ENCODE measurements around the gene HDAC4.

The HDAC4 gene

DNA sequence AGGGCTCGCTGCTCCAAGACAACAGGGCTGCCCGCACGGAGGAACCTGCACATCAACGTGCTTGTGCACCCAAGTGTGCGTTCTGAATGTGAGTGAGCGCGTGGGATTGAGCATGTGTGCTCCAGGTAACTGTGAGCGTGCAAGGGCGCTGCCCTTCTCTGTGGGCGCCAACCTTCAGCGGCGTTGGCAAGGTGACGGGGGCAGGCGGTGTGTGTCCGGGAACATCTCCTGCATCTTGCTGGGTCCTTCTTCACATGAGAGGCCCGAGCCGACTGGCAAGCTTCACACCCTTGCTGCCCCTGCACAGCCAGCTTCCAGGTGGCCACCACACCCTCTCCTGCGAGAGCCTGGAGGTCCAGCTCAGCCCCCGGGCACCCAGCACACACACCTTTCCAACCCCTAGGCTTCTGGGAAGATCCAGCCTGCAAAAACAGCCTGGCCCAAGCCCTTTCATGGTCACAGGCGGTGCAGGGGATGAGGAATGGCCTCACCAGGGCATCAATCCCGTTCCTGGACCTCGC lies 220.9 kb downstream of the HDAC4 start:
- TF ChIP-seq, protein P1, sequence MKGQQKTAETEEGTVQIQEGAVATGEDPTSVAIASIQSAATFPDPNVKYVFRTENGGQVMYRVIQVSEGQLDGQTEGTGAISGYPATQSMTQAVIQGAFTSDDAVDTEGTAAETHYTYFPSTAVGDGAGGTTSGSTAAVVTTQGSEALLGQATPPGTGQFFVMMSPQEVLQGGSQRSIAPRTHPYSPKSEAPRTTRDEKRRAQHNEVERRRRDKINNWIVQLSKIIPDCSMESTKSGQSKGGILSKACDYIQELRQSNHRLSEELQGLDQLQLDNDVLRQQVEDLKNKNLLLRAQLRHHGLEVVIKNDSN (IDR thresholded peaks at IDR 0.05): no peak
- TF ChIP-seq RAD21 (IDR thresholded peaks at IDR 0.05; ENCODE audit: low read depth) (no peak), EP300 (IDR thresholded peaks at IDR 0.05; ENCODE audit: borderline replicate concordance) (no peak), TCF12 (IDR thresholded peaks at IDR 0.05; ENCODE audit: low read depth) (no peak), EGR1 (IDR thresholded peaks at IDR 0.05) (no peak), ZBTB7A (IDR thresholded peaks at IDR 0.05; ENCODE audit: low read depth) (no peak), CEBPB (IDR thresholded peaks at IDR 0.05) (no peak)
- TF ChIP-seq, protein P2, sequence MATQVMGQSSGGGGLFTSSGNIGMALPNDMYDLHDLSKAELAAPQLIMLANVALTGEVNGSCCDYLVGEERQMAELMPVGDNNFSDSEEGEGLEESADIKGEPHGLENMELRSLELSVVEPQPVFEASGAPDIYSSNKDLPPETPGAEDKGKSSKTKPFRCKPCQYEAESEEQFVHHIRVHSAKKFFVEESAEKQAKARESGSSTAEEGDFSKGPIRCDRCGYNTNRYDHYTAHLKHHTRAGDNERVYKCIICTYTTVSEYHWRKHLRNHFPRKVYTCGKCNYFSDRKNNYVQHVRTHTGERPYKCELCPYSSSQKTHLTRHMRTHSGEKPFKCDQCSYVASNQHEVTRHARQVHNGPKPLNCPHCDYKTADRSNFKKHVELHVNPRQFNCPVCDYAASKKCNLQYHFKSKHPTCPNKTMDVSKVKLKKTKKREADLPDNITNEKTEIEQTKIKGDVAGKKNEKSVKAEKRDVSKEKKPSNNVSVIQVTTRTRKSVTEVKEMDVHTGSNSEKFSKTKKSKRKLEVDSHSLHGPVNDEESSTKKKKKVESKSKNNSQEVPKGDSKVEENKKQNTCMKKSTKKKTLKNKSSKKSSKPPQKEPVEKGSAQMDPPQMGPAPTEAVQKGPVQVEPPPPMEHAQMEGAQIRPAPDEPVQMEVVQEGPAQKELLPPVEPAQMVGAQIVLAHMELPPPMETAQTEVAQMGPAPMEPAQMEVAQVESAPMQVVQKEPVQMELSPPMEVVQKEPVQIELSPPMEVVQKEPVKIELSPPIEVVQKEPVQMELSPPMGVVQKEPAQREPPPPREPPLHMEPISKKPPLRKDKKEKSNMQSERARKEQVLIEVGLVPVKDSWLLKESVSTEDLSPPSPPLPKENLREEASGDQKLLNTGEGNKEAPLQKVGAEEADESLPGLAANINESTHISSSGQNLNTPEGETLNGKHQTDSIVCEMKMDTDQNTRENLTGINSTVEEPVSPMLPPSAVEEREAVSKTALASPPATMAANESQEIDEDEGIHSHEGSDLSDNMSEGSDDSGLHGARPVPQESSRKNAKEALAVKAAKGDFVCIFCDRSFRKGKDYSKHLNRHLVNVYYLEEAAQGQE (IDR thresholded peaks at IDR 0.05; ENCODE audit: low read depth): no peak

DNA sequence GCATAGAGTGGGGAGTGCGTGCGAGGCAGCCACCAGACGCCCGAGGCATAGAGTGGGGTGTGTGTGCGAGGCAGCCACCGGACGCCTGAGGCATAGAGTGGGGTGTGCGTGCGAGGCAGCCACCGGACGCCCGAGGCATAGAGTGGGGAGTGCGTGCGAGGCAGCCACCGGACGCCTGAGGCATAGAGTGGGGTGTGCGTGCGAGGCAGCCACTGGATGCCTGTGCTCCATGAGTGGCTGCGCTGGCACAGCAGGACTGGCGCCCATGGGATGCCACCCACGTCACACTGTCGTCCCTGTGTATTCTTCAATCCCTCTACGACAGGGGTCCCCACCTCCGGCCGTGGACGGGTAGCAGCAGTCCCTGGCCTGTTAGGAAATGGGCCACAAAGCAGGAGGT lies 221.9 kb downstream of the HDAC4 start:
- no peak for TF ChIP-seq FOXM1 (IDR thresholded peaks at IDR 0.05; ENCODE audit: borderline replicate concordance, low read depth)
- TF ChIP-seq NFIC (IDR thresholded peaks at IDR 0.05): no peak
- TF ChIP-seq YY1 (IDR thresholded peaks at IDR 0.05; ENCODE audit: low read depth): no peak
- TF ChIP-seq ZBTB7A (IDR thresholded peaks at IDR 0.05; ENCODE audit: low read depth): no peak
- TF ChIP-seq EP300 (IDR thresholded peaks at IDR 0.05; ENCODE audit: borderline replicate concordance): no peak
- no peak for TF ChIP-seq RAD21 (IDR thresholded peaks at IDR 0.05; ENCODE audit: low read depth)
- no peak for TF ChIP-seq EGR1 (IDR thresholded peaks at IDR 0.05)
- no peak for TF ChIP-seq CREB1 (IDR thresholded peaks at IDR 0.05; ENCODE audit: low read depth)
- TF ChIP-seq TAF1 (IDR thresholded peaks at IDR 0.05; ENCODE audit: low read depth): no peak
- no peak for TF ChIP-seq CEBPB (IDR thresholded peaks at IDR 0.05)
- TF ChIP-seq, protein P3, sequence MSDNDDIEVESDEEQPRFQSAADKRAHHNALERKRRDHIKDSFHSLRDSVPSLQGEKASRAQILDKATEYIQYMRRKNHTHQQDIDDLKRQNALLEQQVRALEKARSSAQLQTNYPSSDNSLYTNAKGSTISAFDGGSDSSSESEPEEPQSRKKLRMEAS (IDR thresholded peaks at IDR 0.05): no peak
- TF ChIP-seq, protein P1 (IDR thresholded peaks at IDR 0.05): no peak
- TF ChIP-seq TEAD4 (IDR thresholded peaks at IDR 0.05): no peak
- TF ChIP-seq, protein P2 (IDR thresholded peaks at IDR 0.05; ENCODE audit: low read depth): no peak
- TF ChIP-seq TCF12 (IDR thresholded peaks at IDR 0.05; ENCODE audit: low read depth): no peak

DNA sequence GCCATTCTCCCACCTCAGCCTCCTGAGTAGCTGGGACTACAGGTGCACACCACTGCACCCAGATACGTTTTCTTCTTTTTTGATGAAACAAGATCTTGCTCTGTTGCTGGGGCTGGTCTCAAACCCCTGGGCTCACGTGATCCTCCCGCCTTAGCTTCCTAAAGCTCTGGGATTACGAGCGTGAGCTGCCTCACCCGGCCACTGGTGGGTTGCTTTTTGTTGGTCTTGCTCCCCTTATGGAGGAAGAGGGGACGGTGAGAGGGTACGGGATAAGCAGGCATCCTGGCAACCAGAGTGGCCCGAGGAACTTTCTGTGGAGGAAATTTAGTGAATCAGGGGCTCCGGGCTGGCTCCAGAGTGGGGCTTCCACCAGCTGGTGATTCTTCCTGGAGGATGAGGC lies 222.3 kb downstream of the HDAC4 start:
- TF ChIP-seq EP300 (IDR thresholded peaks at IDR 0.05; ENCODE audit: borderline replicate concordance) (no peak), FOXM1 (IDR thresholded peaks at IDR 0.05; ENCODE audit: borderline replicate concordance, low read depth) (no peak), TCF12 (IDR thresholded peaks at IDR 0.05; ENCODE audit: low read depth) (no peak), EGR1 (IDR thresholded peaks at IDR 0.05) (no peak), CEBPB (IDR thresholded peaks at IDR 0.05) (no peak), NFIC (IDR thresholded peaks at IDR 0.05) (no peak), RAD21 (IDR thresholded peaks at IDR 0.05; ENCODE audit: low read depth) (no peak), TAF1 (IDR thresholded peaks at IDR 0.05; ENCODE audit: low read depth) (no peak), YY1 (IDR thresholded peaks at IDR 0.05; ENCODE audit: low read depth) (no peak)
- TF ChIP-seq, protein P3 (IDR thresholded peaks at IDR 0.05): no peak
- TF ChIP-seq, protein P1 (IDR thresholded peaks at IDR 0.05): no peak

DNA sequence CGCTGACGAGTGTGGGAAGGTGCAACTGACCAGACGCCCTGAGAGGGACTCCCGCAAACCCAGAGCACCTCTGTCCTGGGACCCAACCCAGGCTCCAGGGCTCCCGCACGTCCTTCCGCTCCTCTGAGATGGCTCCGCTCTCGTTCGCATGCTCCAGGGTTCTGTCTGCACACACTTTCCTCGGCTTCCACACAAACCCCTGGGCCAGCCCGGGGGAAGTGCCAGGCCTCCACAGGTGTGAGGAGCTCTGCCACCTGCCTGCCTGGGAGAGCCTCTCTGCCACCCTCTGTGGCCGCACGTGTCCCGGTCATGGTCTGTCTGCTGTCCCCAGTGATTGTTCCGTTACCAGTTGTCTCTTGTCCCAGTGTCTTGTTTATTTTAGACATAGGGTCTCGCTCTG lies 222.9 kb downstream of the HDAC4 start:
- TF ChIP-seq CEBPB (IDR thresholded peaks at IDR 0.05): no peak
- TF ChIP-seq EP300 (IDR thresholded peaks at IDR 0.05; ENCODE audit: borderline replicate concordance): no peak
- TF ChIP-seq EGR1 (IDR thresholded peaks at IDR 0.05): no peak
- TF ChIP-seq RAD21 (IDR thresholded peaks at IDR 0.05; ENCODE audit: low read depth): no peak
- TF ChIP-seq TAF1 (IDR thresholded peaks at IDR 0.05; ENCODE audit: low read depth): no peak
- TF ChIP-seq TEAD4 (IDR thresholded peaks at IDR 0.05): no peak
- TF ChIP-seq, protein P1 (IDR thresholded peaks at IDR 0.05): no peak
- TF ChIP-seq ZBTB7A (IDR thresholded peaks at IDR 0.05; ENCODE audit: low read depth): no peak
- TF ChIP-seq YY1 (IDR thresholded peaks at IDR 0.05; ENCODE audit: low read depth): no peak
- TF ChIP-seq CREB1 (IDR thresholded peaks at IDR 0.05; ENCODE audit: low read depth): no peak
- TF ChIP-seq NFIC (IDR thresholded peaks at IDR 0.05): no peak
- TF ChIP-seq FOXM1 (IDR thresholded peaks at IDR 0.05; ENCODE audit: borderline replicate concordance, low read depth): no peak
- TF ChIP-seq, protein P2 (IDR thresholded peaks at IDR 0.05; ENCODE audit: low read depth): no peak
- TF ChIP-seq TCF12 (IDR thresholded peaks at IDR 0.05; ENCODE audit: low read depth): no peak
- TF ChIP-seq, protein P3 (IDR thresholded peaks at IDR 0.05): no peak

Data from Ishikawa (cell line).